HCT116 (cell line): ENCODE results near the gene BICD2. TPM values are rescaled to one million over a fixed set of nuclear protein-coding genes. Genes with fewer than 3 reads are reported as not detected.

ENCODE experiments used
- ATAC-seq: fragments of 200-7000 bp; cut with Tn5 transposase; 2 replicates; pipeline ENCODE4 v1.9.1; 2020; ENCODE audit warnings: mild to moderate bottlenecking, moderate library complexity
- Bru-seq: library from RNA; stranded (reverse); fragments of 400-500 nt; gene quantifications from one replicate; lab custom pipeline; 2021; lab: Mats Ljungman, UMichigan
- BruChase-seq, 2 experiments: library from RNA; stranded (reverse); fragments of 400-500 nt; gene quantifications; one replicate each; lab custom pipeline; 2021; lab: Mats Ljungman, UMichigan
- BruUV-seq: library from RNA; stranded (reverse); fragments of 400-500 nt; replicated peaks from 2 replicates; lab custom pipeline; 2021; lab: Mats Ljungman, UMichigan
- CTCF ChIA-PET: fragments of 300-600 bp; sonication (Branson Sonifier 250); formaldehyde crosslinking; loops from one replicate; lab custom pipeline; 2021; ENCODE audit warnings: antibody characterized with exemption; lab: Charles Lee
- POLR2A ChIA-PET: fragments of 300-600, 350-600 bp; sonication (Branson Sonifier 250); formaldehyde crosslinking; loops from one replicate; lab custom pipeline; 2021; ENCODE audit warnings: antibody characterized with exemption; lab: Charles Lee
- RAD21 ChIA-PET, 2 experiments: fragments of 300-600 bp; sonication (Branson Sonifier 250); formaldehyde crosslinking; loops; one replicate each; lab custom pipeline; 2023; ENCODE audit warnings: low total read pairs in 2 of 2; ENCODE audit not compliant: uncharacterized antibody in 2 of 2, unreplicated experiment in 2 of 2, low non-redundant PET in 1 of 2; lab: Charles Lee
- DNase-seq: peaks from one replicate; pipeline ENCODE4 v3.0.0-alpha.2; 2010; ENCODE audit warnings: low read depth, low spot score
- H2AFZ ChIP-seq: fragments of 200-600 bp; shearing (Covaris generic), sonication (generic); 2 replicates; pipeline ENCODE4 v1.6.1; 2017; ENCODE audit warnings: low read depth, mixed run types, mixed read lengths, antibody characterized with exemption, low read length; ENCODE audit not compliant: poor library complexity, severe bottlenecking
- H3K27ac ChIP-seq: 2 replicates; pipeline ENCODE4 v1.5.1; 2012; ENCODE audit warnings: low read depth, low read length
- H3K27me3 ChIP-seq: fragments of 200-600 bp; sonication (generic); 2 replicates; pipeline ENCODE4 v1.6.1; 2016; ENCODE audit warnings: mixed run types, low read length, mixed read lengths; ENCODE audit not compliant: insufficient read depth
- H3K36me3 ChIP-seq, 2 experiments: fragments of 200-500 bp in 1 of 2; fragments of 200-600 bp in 1 of 2; sonication (Bioruptor generic) in 1 of 2; sonication (generic) in 1 of 2; 2 replicates each; pipeline versions ENCODE4 v1.5.1 to v1.6.1; 2014 to 2016; ENCODE audit warnings: low read length in 2 of 2, inconsistent platforms in 1 of 2, mixed read lengths in 1 of 2, mixed run types in 1 of 2; ENCODE audit not compliant: insufficient read depth in 2 of 2, control insufficient read depth in 1 of 2
- H3K4me1 ChIP-seq, 2 experiments: fragments of 200-600 bp in 1 of 2; sonication (generic) in 1 of 2; 2 replicates each; pipeline versions ENCODE4 v1.5.1 to v1.6.1; 2012 to 2017; ENCODE audit warnings: low read length in 2 of 2, inconsistent platforms in 1 of 2, mild to moderate bottlenecking in 1 of 2, mixed read lengths in 1 of 2, mixed run types in 1 of 2, moderate library complexity in 1 of 2; ENCODE audit not compliant: insufficient read depth in 2 of 2, control insufficient read depth in 1 of 2
- H3K4me2 ChIP-seq: fragments of 200-600 bp; sonication (generic); 2 replicates; pipeline ENCODE4 v1.6.1; 2017; ENCODE audit warnings: mixed run types, low read length, mixed read lengths
- H3K4me3 ChIP-seq, 2 experiments: fragments of 200-600 bp in 1 of 2; sonication (generic) in 1 of 2; replicated peaks in 1 of 2; 2 replicates each; pipeline ENCODE4 v1.5.1; 2011 to 2016; ENCODE audit warnings: low read length in 2 of 2, control low read depth in 1 of 2, low read depth in 1 of 2, mild to moderate bottlenecking in 1 of 2, mixed read lengths in 1 of 2, mixed run types in 1 of 2
- H3K79me2 ChIP-seq: fragments of 200-600 bp; sonication (generic); 2 replicates; pipeline ENCODE4 v1.6.1; 2017; ENCODE audit warnings: mild to moderate bottlenecking, mixed run types, low read length, moderate library complexity, mixed read lengths; ENCODE audit not compliant: insufficient read depth
- H3K9ac ChIP-seq: fragments of 200-600 bp; sonication (generic); 2 replicates; pipeline ENCODE4 v1.6.1; 2016; ENCODE audit warnings: low read length, mixed read lengths
- H3K9me2 ChIP-seq: fragments of 200-600 bp; sonication (generic), shearing (Covaris generic); 2 replicates; pipeline ENCODE4 v1.6.1; 2017; ENCODE audit warnings: mixed run types, mild to moderate bottlenecking, moderate library complexity; ENCODE audit not compliant: insufficient read depth
- H3K9me3 ChIP-seq, 2 experiments: fragments of 200-500 bp in 1 of 2; fragments of 200-600 bp in 1 of 2; sonication (Bioruptor generic) in 1 of 2; sonication (generic) in 1 of 2; 2 replicates each; pipeline ENCODE4 v1.6.1; 2014 to 2017; ENCODE audit warnings: low read length in 2 of 2, mixed read lengths in 2 of 2, inconsistent platforms in 1 of 2, low read depth in 1 of 2, mild to moderate bottlenecking in 1 of 2, mixed run types in 1 of 2, moderate library complexity in 1 of 2; ENCODE audit not compliant: control insufficient read depth in 1 of 2, insufficient read depth in 1 of 2
- H4K20me1 ChIP-seq: fragments of 200-600 bp; sonication (generic), shearing (Covaris generic); 2 replicates; pipeline ENCODE4 v1.6.1; 2017; ENCODE audit warnings: mixed run types, mild to moderate bottlenecking, moderate library complexity; ENCODE audit not compliant: insufficient read depth
- CBX3 ChIP-seq: IDR thresholded peaks from 2 replicates; pipeline ENCODE4 v1.6.1; 2012; ENCODE audit warnings: low read depth
- CTCF ChIP-seq, 3 experiments: fragments of 200-600 bp in 1 of 3; sonication (generic) in 1 of 3; IDR thresholded peaks in 2 of 3; conservative IDR thresholded peaks in 1 of 3; 2 replicates each; pipeline ENCODE4 v1.5.1; 2012 to 2017; ENCODE audit warnings: low read depth in 2 of 3, low read length in 2 of 3, antibody characterized with exemption in 1 of 3, borderline replicate concordance in 1 of 3, control low read depth in 1 of 3, mild to moderate bottlenecking in 1 of 3, mixed read lengths in 1 of 3, mixed run types in 1 of 3, moderate library complexity in 1 of 3; ENCODE audit not compliant: insufficient read depth in 1 of 3
- EGR1 ChIP-seq: IDR thresholded peaks from 2 replicates; pipeline ENCODE4 v1.6.1; 2012; ENCODE audit warnings: low read depth
- EZH2 ChIP-seq: fragments of 200-600 bp; sonication (generic); IDR thresholded peaks from 2 replicates; pipeline ENCODE4 v1.6.1; 2017; ENCODE audit warnings: antibody characterized with exemption, mixed run types
- EZH2phosphoT487 ChIP-seq: fragments of 200-600 bp; IDR thresholded peaks from 2 replicates; pipeline ENCODE4 v1.6.1; 2018; ENCODE audit warnings: antibody characterized with exemption, borderline replicate concordance
- FOSL1 ChIP-seq: IDR thresholded peaks from 2 replicates; pipeline ENCODE4 v1.6.1; 2012; ENCODE audit warnings: low read depth
- POLR2AphosphoS5 ChIP-seq: IDR thresholded peaks from 2 replicates; pipeline ENCODE4 v1.6.1; 2011; ENCODE audit warnings: mild to moderate bottlenecking, low read depth, low read length, moderate library complexity
- RAD21 ChIP-seq: IDR thresholded peaks from 2 replicates; pipeline ENCODE4 v1.6.1; 2012; ENCODE audit warnings: low read depth, mild to moderate bottlenecking
- SIN3A ChIP-seq: IDR thresholded peaks from 2 replicates; pipeline ENCODE4 v1.6.1; 2012; ENCODE audit warnings: low read depth
- SP1 ChIP-seq: IDR thresholded peaks from 2 replicates; pipeline ENCODE4 v1.6.1; 2012; ENCODE audit warnings: low read depth
- YY1 ChIP-seq: IDR thresholded peaks from 2 replicates; pipeline ENCODE4 v1.6.1; 2011; ENCODE audit warnings: low read length, low read depth, moderate library complexity, mild to moderate bottlenecking; ENCODE audit not compliant: insufficient replicate concordance; ENCODE audit errors: extremely low read depth
- ZBTB33 ChIP-seq: IDR thresholded peaks from 2 replicates; pipeline ENCODE4 v1.6.1; 2011; ENCODE audit warnings: mild to moderate bottlenecking, low read length, moderate library complexity; ENCODE audit not compliant: insufficient replicate concordance; ENCODE audit errors: extremely low read depth
- ZFX ChIP-seq: fragments of 450-650 bp; IDR thresholded peaks from 2 replicates; pipeline ENCODE4 v1.6.1; 2017
- ZNF274 ChIP-seq: fragments of 200-500 bp; sonication (Bioruptor generic); IDR thresholded peaks from 2 replicates; pipeline ENCODE4 v1.6.1; 2014; ENCODE audit warnings: mild to moderate bottlenecking, low read depth, low read length, inconsistent platforms
- intact Hi-C: fragments of 100-400 bp; cut with micrococcal nuclease; formaldehyde crosslinking; loops from 2 replicates; pipeline ENCODE4 v1.10.0; 2022
- long read RNA-seq: library from polyadenylated mRNA; unstranded; transcript quantifications from one replicate; pipeline ENCODE4 v2.0.0, GENCODE V29; 2021; ENCODE audit not compliant: unreplicated experiment
- polyA plus RNA-seq: library from polyadenylated mRNA; unstranded; fragments of >200 nt; gene quantifications from 2 replicates; pipeline ENCODE4 v1.2.1, GENCODE V29; 2012; ENCODE audit warnings: missing spikeins
- total RNA-seq: library from RNA; stranded (reverse); gene quantifications from one replicate; pipeline ENCODE4 v1.2.1, GENCODE V29; 2021; ENCODE audit not compliant: unreplicated experiment

Gene BICD2
- total RNA-seq = 23.4 TPM
- 12.9 and 16.0 TPM in 2 replicates for polyA plus RNA-seq
- percentile 60 among the genes with signal in this experiment for Bru-seq, nascent RNA
- percentile 66 among the genes with signal in this experiment for BruChase-seq, experiment 1, labeled RNA remaining after a 6-hour chase
- percentile 68 among the genes with signal in this experiment for BruChase-seq, experiment 2, labeled RNA remaining after a 2-hour chase
- long read RNA-seq, full-length matches to known transcripts = 40 of 58 reads
- long read RNA-seq, partial matches to known transcripts = 4 of 58 reads
- long read RNA-seq, other reads (novel, unspliced or antisense) = 14 of 58 reads

GRCh38 chr9:92764381-92764987 lies at the start of gene BICD2:
BICD2 (minus strand) TSS chr9:92764833; CDS start chr9:92764744, 89 bp downstream.
- peak within 1 kb of the TSS; percentile 95 for H3K4me2 ChIP-seq
- no peak for DNase-seq
- H3K27ac ChIP-seq = peak within 1 kb of the TSS; percentile 100
- H3K9ac ChIP-seq = peak within 1 kb of the TSS; percentile 95
- H3K79me2 ChIP-seq = peaks cover 50% of the 10 kb centered on the region
- no peaks in the 10 kb centered on the region for H3K9me3 ChIP-seq
- TF ChIP-seq EGR1 (no peak), SP1 (no peak), POLR2AphosphoS5 (no peak), FOSL1 (no peak), EZH2phosphoT487 (no peak), ZBTB33 (no peak), CBX3 (no peak), YY1 (no peak), ZFX (no peak; the same call in 1 of the 2 replicates), ZNF274 (no peak), EZH2 (no peak), CTCF (IDR thresholded peaks at IDR 0.05 in 2 of 3, conservative IDR thresholded peaks at IDR 0.05 in 1 of 3; ENCODE audit: borderline replicate concordance in 1 of 3, insufficient read depth in 1 of 3, low read depth in 2 of 3, low read length in 2 of 3) (no peak), SIN3A (no peak), RAD21 (no peak)
- RAD21 ChIA-PET = no interaction called here
- H3K27me3 ChIP-seq = no peaks in the 10 kb centered on the region
- H2AFZ ChIP-seq = no peak within 1 kb of the TSS
- H3K4me1 ChIP-seq = peaks cover 4 to 23% of the 10 kb centered on the region in 2 experiments; a peak in 3 of 4 replicates
- peaks cover 3% of the 10 kb centered on the region; the same call in 1 of the 2 replicates for H4K20me1 ChIP-seq
- H3K4me3 ChIP-seq = peak within 1 kb of the TSS; percentile 87 to 93
- H3K36me3 ChIP-seq = no peaks in the 10 kb centered on the region; a peak in 1 of 4 replicates
- POLR2A ChIA-PET = no interaction called here
- BruUV-seq = no TSS peak
- no peak for ATAC-seq
- intact Hi-C loops = no loop called here
- CTCF ChIA-PET = interaction anchor here (0.6 to 1.0 kb wide), 4 partner anchors 10 to 26 kb away, joined by 3 to 7 read pairs (median 4); no protein-coding TSS in a partner anchor
- no peaks in the 10 kb centered on the region for H3K9me2 ChIP-seq
